Measurements from ENCODE around the gene GADD45G. TPM values are rescaled to one million over a fixed set of nuclear protein-coding genes. Genes with fewer than 3 reads are reported as not detected.

GADD45G gene
- total and polyA plus RNA-seq, 3 experiments from 2014 or later, result 0.62 to 3.4 (median 2.6) TPM

GRCh38 chr9:89564346-89564878, 40.4 kb upstream of the GADD45G start:
- H3K9me3 Mint-ChIP-seq, result no peaks in the 10 kb centered on the region
- no peaks in the 10 kb centered on the region for H3K36me3 Mint-ChIP-seq
- CTCF ChIA-PET, result no interaction called here

GRCh38 chr9:89567649-89568048, 37.2 kb upstream of the GADD45G start:
- Histone ChIP-seq H3K36me3 (ENCODE audit: insufficient read depth, low read length) (no peaks in the 10 kb centered on the region), H3K27me3 (ENCODE audit: insufficient read depth, low read length, poor library complexity, severe bottlenecking) (no peaks in the 10 kb centered on the region), H3K9me3 (ENCODE audit: low read length) (no peaks in the 10 kb centered on the region), H3K4me1 (ENCODE audit: insufficient read depth, low read length) (no peaks in the 10 kb centered on the region), H3K4me3 (ENCODE audit: low read length) (no peak overlapping the region), H3K27ac (ENCODE audit: low read depth, low read length) (no peak overlapping the region)
- Mint-ChIP-seq H3K27ac (no peak overlapping the region), H3K4me1 (no peaks in the 10 kb centered on the region), H3K4me3 (no peak overlapping the region), H3K27me3 (peaks cover 2 to 27% of the 10 kb centered on the region in 2 donors), H3K36me3 (no peaks in the 10 kb centered on the region), H3K9me3 (no peaks in the 10 kb centered on the region)
- POLR2A ChIA-PET, result no interaction called here
- DNase-seq, result no peak
- CTCF ChIA-PET, result no interaction called here

More at GRCh38 chr9:89564346-89564878, 40.4 kb upstream of the GADD45G start:
- POLR2A ChIA-PET, result no interaction called here
- Histone ChIP-seq H3K4me1 (ENCODE audit: insufficient read depth, low read length) (no peaks in the 10 kb centered on the region), H3K27ac (ENCODE audit: low read depth, low read length) (no peak overlapping the region), H3K9me3 (ENCODE audit: low read length) (no peaks in the 10 kb centered on the region), H3K4me3 (ENCODE audit: low read length) (no peak overlapping the region), H3K27me3 (ENCODE audit: insufficient read depth, low read length, poor library complexity, severe bottlenecking) (no peaks in the 10 kb centered on the region), H3K36me3 (ENCODE audit: insufficient read depth, low read length) (no peaks in the 10 kb centered on the region)
- Mint-ChIP-seq H3K4me3 (no peak overlapping the region), H3K4me1 (no peaks in the 10 kb centered on the region), H3K27ac (peak overlapping the region in 1 of 8 donors; percentile 51), H3K27me3 (peaks cover 5 to 17% of the 10 kb centered on the region in 2 donors)
- DNase-seq, result no peak

- no peaks in the 10 kb centered on the region for H3K27me3 ChIP-seq (ENCODE audit: insufficient read depth, low read length, poor library complexity, severe bottlenecking)
- POLR2A ChIA-PET, result no interaction called here
- H3K4me3 Mint-ChIP-seq, result no peak overlapping the region
- no peaks in the 10 kb centered on the region for H3K9me3 Mint-ChIP-seq
- H3K36me3 Mint-ChIP-seq, result no peaks in the 10 kb centered on the region
- H3K9me3 ChIP-seq (ENCODE audit: low read length), result no peaks in the 10 kb centered on the region
- H3K4me1 ChIP-seq (ENCODE audit: insufficient read depth, low read length), result no peaks in the 10 kb centered on the region
- H3K27me3 Mint-ChIP-seq, result peaks cover 4 to 38% of the 10 kb centered on the region in 2 donors
- CTCF ChIA-PET, result interaction anchor here (1.5 kb wide), 1 partner anchor 23 kb away, joined by 4 read pairs; no protein-coding TSS in a partner anchor
- no peak overlapping the region for H3K27ac ChIP-seq (ENCODE audit: low read depth, low read length)
- no peak overlapping the region for H3K27ac Mint-ChIP-seq
- DNase-seq, result no peak
- no peaks in the 10 kb centered on the region for H3K36me3 ChIP-seq (ENCODE audit: insufficient read depth, low read length)
- no peaks in the 10 kb centered on the region for H3K4me1 Mint-ChIP-seq
- H3K4me3 ChIP-seq (ENCODE audit: low read length), result no peak overlapping the region
These were observed 30.5 kb upstream of the GADD45G start for GRCh38 chr9:89574309-89574708.

- peaks cover 7% of the 10 kb centered on the region for H3K4me1 ChIP-seq (ENCODE audit: insufficient read depth, low read length)
- peak in 2 of 5 donors; percentile 23 to 37 for DNase-seq
- H3K9me3 Mint-ChIP-seq, result no peaks in the 10 kb centered on the region
- peaks cover 6% of the 10 kb centered on the region for H3K27me3 ChIP-seq (ENCODE audit: insufficient read depth, low read length, poor library complexity, severe bottlenecking)
- ChIA-PET CTCF (interaction anchor here (1.0 to 1.8 kb wide), 4 partner anchors 11 to 25 kb away, joined by 3 to 6 read pairs (median 3); no protein-coding TSS in a partner anchor), POLR2A (no interaction called here)
- H3K27ac Mint-ChIP-seq, result no peak overlapping the region
- H3K4me3 Mint-ChIP-seq, result no peak overlapping the region
- H3K27ac ChIP-seq (ENCODE audit: low read depth, low read length), result no peak overlapping the region
- H3K9me3 ChIP-seq (ENCODE audit: low read length), result no peaks in the 10 kb centered on the region
- H3K36me3 Mint-ChIP-seq, result no peaks in the 10 kb centered on the region
- H3K27me3 Mint-ChIP-seq, result peaks cover 8 to 49% of the 10 kb centered on the region in 2 donors
- peaks cover 13 to 16% (median 15%) of the 10 kb centered on the region in 3 donors for H3K4me1 Mint-ChIP-seq
- H3K36me3 ChIP-seq (ENCODE audit: insufficient read depth, low read length), result no peaks in the 10 kb centered on the region
- no peak overlapping the region for H3K4me3 ChIP-seq (ENCODE audit: low read length)
These were observed 28.4 kb upstream of the GADD45G start for GRCh38 chr9:89576404-89576839.

GRCh38 chr9:89577363-89577762, 27.4 kb upstream of the GADD45G start:
- Mint-ChIP-seq H3K9me3 (no peaks in the 10 kb centered on the region), H3K4me1 (peaks cover 13 to 16% (median 15%) of the 10 kb centered on the region in 3 donors), H3K27ac (peak overlapping the region in 1 of 8 donors; percentile 43), H3K36me3 (no peaks in the 10 kb centered on the region), H3K4me3 (no peak overlapping the region), H3K27me3 (peaks cover 15 to 48% of the 10 kb centered on the region in 2 donors)
- DNase-seq, result no peak
- Histone ChIP-seq H3K36me3 (ENCODE audit: insufficient read depth, low read length) (no peaks in the 10 kb centered on the region), H3K4me3 (ENCODE audit: low read length) (no peak overlapping the region), H3K4me1 (ENCODE audit: insufficient read depth, low read length) (peaks cover 7% of the 10 kb centered on the region), H3K27ac (ENCODE audit: low read depth, low read length) (no peak overlapping the region), H3K27me3 (ENCODE audit: insufficient read depth, low read length, poor library complexity, severe bottlenecking) (peaks cover 6% of the 10 kb centered on the region), H3K9me3 (ENCODE audit: low read length) (no peaks in the 10 kb centered on the region)
- POLR2A ChIA-PET, result no interaction called here
- CTCF ChIA-PET, result interaction anchor here (0.7 to 1.8 kb wide), 2 partner anchors 20 to 190 kb away, joined by 3 to 6 read pairs; no protein-coding TSS in a partner anchor

GRCh38 chr9:89579741-89580385, 24.9 kb upstream of the GADD45G start:
- Mint-ChIP-seq H3K36me3 (no peaks in the 10 kb centered on the region), H3K4me1 (peaks cover 13 to 16% (median 15%) of the 10 kb centered on the region in 3 donors), H3K27ac (peak overlapping the region in 3 of 8 donors; percentile 32 to 76 (median 44)), H3K9me3 (peaks cover 0 to 8% (median 2%) of the 10 kb centered on the region in 5 donors), H3K4me3 (peak overlapping the region in 3 of 7 donors; percentile 4 to 75 (median 15)), H3K27me3 (peaks cover 25 to 58% of the 10 kb centered on the region in 2 donors)
- ChIA-PET POLR2A (no interaction called here), CTCF (no interaction called here)
- H3K27me3 ChIP-seq (ENCODE audit: insufficient read depth, low read length, poor library complexity, severe bottlenecking), result peaks cover 6% of the 10 kb centered on the region
- H3K4me1 ChIP-seq (ENCODE audit: insufficient read depth, low read length), result peaks cover 7% of the 10 kb centered on the region
- H3K36me3 ChIP-seq (ENCODE audit: insufficient read depth, low read length), result no peaks in the 10 kb centered on the region
- H3K9me3 ChIP-seq (ENCODE audit: low read length), result no peaks in the 10 kb centered on the region
- no peak overlapping the region for H3K4me3 ChIP-seq (ENCODE audit: low read length)
- peak in 2 of 5 donors; percentile 41 to 60 for DNase-seq
- no peak overlapping the region for H3K27ac ChIP-seq (ENCODE audit: low read depth, low read length)

GRCh38 chr9:89586311-89586710, 18.5 kb upstream of the GADD45G start:
- Histone ChIP-seq H3K36me3 (ENCODE audit: insufficient read depth, low read length) (no peaks in the 10 kb centered on the region), H3K9me3 (ENCODE audit: low read length) (no peaks in the 10 kb centered on the region), H3K27me3 (ENCODE audit: insufficient read depth, low read length, poor library complexity, severe bottlenecking) (no peaks in the 10 kb centered on the region), H3K4me3 (ENCODE audit: low read length) (no peak overlapping the region), H3K27ac (ENCODE audit: low read depth, low read length) (no peak overlapping the region), H3K4me1 (ENCODE audit: insufficient read depth, low read length) (no peaks in the 10 kb centered on the region)
- POLR2A ChIA-PET, result no interaction called here
- H3K9me3 Mint-ChIP-seq, result peaks cover 0 to 8% (median 2%) of the 10 kb centered on the region in 5 donors
- H3K27ac Mint-ChIP-seq, result no peak overlapping the region
- no peaks in the 10 kb centered on the region for H3K36me3 Mint-ChIP-seq
- H3K4me1 Mint-ChIP-seq, result no peaks in the 10 kb centered on the region
- CTCF ChIA-PET, result no interaction called here
- H3K27me3 Mint-ChIP-seq, result peaks cover 24 to 56% of the 10 kb centered on the region in 2 donors
- H3K4me3 Mint-ChIP-seq, result no peak overlapping the region
- DNase-seq, result no peak

- Mint-ChIP-seq H3K27me3 (peaks cover 14 to 51% of the 10 kb centered on the region in 2 donors), H3K36me3 (no peaks in the 10 kb centered on the region), H3K9me3 (peaks cover 0 to 6% (median 0%) of the 10 kb centered on the region in 5 donors), H3K27ac (no peak overlapping the region), H3K4me3 (no peak overlapping the region), H3K4me1 (no peaks in the 10 kb centered on the region)
- no peaks in the 10 kb centered on the region for H3K27me3 ChIP-seq (ENCODE audit: insufficient read depth, low read length, poor library complexity, severe bottlenecking)
- H3K36me3 ChIP-seq (ENCODE audit: insufficient read depth, low read length), result no peaks in the 10 kb centered on the region
- no peak overlapping the region for H3K27ac ChIP-seq (ENCODE audit: low read depth, low read length)
- no peaks in the 10 kb centered on the region for H3K9me3 ChIP-seq (ENCODE audit: low read length)
- ChIA-PET POLR2A (no interaction called here), CTCF (no interaction called here)
- no peak overlapping the region for H3K4me3 ChIP-seq (ENCODE audit: low read length)
- DNase-seq, result no peak
- no peaks in the 10 kb centered on the region for H3K4me1 ChIP-seq (ENCODE audit: insufficient read depth, low read length)
These were observed 16.4 kb upstream of the GADD45G start for GRCh38 chr9:89588271-89588879.

All from CD8-positive, alpha-beta memory T cell (primary cell).